ENCODE data around the gene ADAP1. TPM values are rescaled to one million over a fixed set of nuclear protein-coding genes. Genes with fewer than 3 reads are reported as not detected.
A peak's percentile ranks its signal among the peaks of the same experiment; 100 is the strongest.

Gene ADAP1
- total and polyA plus RNA-seq, 2 of the 13 experiments (the other 11 are each of a cell fraction or from before 2014, with no cell fraction given): 10.5 to 24.6 TPM

DNA sequence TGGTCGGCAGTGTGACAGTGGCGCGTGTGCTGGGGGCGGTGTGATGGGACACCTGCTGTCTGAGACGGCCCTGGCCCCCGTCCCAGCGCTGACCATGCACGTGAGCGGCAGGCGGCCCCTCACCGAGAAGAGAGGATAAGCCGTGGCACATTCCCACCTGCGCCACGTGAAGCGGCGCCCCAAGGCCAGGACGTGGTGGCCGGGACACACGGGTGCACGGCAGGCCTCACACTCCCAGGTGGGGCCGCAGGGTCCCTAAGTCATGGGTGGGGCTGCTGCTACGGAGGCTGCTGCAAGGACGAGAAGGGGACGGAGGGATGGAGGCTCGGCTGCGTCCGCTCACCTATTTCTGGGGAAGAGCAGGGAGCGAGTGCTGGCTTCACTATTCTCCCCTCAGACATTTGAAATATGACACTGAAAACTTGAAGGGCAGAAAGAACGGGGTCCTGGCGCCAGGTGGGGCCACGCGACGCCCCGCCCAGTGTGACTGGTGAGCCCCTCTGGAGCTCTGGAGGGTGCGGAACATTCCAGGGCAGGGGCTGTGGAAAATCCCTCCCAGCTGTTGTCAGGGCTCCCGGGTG is 36.0 kb upstream of the ADAP1 start (continued):
- no peak for TF ChIP-seq TBX3 (IDR thresholded peaks at IDR 0.05; ENCODE audit: borderline replicate concordance)
- no peak for TF ChIP-seq HNRNPLL (IDR thresholded peaks at IDR 0.05; ENCODE audit: low read depth, low read length, poor library complexity, severe bottlenecking)
- TF ChIP-seq, protein P1, sequence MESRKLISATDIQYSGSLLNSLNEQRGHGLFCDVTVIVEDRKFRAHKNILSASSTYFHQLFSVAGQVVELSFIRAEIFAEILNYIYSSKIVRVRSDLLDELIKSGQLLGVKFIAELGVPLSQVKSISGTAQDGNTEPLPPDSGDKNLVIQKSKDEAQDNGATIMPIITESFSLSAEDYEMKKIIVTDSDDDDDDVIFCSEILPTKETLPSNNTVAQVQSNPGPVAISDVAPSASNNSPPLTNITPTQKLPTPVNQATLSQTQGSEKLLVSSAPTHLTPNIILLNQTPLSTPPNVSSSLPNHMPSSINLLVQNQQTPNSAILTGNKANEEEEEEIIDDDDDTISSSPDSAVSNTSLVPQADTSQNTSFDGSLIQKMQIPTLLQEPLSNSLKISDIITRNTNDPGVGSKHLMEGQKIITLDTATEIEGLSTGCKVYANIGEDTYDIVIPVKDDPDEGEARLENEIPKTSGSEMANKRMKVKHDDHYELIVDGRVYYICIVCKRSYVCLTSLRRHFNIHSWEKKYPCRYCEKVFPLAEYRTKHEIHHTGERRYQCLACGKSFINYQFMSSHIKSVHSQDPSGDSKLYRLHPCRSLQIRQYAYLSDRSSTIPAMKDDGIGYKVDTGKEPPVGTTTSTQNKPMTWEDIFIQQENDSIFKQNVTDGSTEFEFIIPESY (CRISPR knock-in tag; IDR thresholded peaks at IDR 0.05): peak; percentile 73
- no peak for TF ChIP-seq SOX6 (IDR thresholded peaks at IDR 0.05)
- no peak for TF ChIP-seq SOX6 (CRISPR knock-in tag; IDR thresholded peaks at IDR 0.05)
- TF ChIP-seq SRSF4 (IDR thresholded peaks at IDR 0.05; ENCODE audit: low read depth, low read length, poor library complexity, severe bottlenecking): no peak
- TF ChIP-seq HNRNPH1 (optimal IDR thresholded peaks at IDR 0.05; ENCODE audit: low read depth, low read length): peak; percentile 7
- TF ChIP-seq ZNF225 (CRISPR knock-in tag; IDR thresholded peaks at IDR 0.05): no peak
- no peak for TF ChIP-seq ZFY (CRISPR knock-in tag; IDR thresholded peaks at IDR 0.05)
- no peak for TF ChIP-seq ZNF879 (CRISPR knock-in tag; IDR thresholded peaks at IDR 0.05)
- TF ChIP-seq, protein P2, sequence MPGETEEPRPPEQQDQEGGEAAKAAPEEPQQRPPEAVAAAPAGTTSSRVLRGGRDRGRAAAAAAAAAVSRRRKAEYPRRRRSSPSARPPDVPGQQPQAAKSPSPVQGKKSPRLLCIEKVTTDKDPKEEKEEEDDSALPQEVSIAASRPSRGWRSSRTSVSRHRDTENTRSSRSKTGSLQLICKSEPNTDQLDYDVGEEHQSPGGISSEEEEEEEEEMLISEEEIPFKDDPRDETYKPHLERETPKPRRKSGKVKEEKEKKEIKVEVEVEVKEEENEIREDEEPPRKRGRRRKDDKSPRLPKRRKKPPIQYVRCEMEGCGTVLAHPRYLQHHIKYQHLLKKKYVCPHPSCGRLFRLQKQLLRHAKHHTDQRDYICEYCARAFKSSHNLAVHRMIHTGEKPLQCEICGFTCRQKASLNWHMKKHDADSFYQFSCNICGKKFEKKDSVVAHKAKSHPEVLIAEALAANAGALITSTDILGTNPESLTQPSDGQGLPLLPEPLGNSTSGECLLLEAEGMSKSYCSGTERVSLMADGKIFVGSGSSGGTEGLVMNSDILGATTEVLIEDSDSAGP (CRISPR knock-in tag; IDR thresholded peaks at IDR 0.05; ENCODE audit: borderline replicate concordance): 0 out of 2 replicates have a peak, but pooled peaks have one; percentile 44
- TF ChIP-seq EED (CRISPR knock-in tag; IDR thresholded peaks at IDR 0.05): 0 out of 2 replicates have a peak, but pooled peaks have one; percentile 40
- TF ChIP-seq CCAR2 (optimal IDR thresholded peaks at IDR 0.05; ENCODE audit: low read depth, low read length): no peak
- TF ChIP-seq KDM5B (CRISPR knock-in tag; IDR thresholded peaks at IDR 0.05; ENCODE audit: borderline replicate concordance): no peak
- TF ChIP-seq ZNF577 (CRISPR knock-in tag; IDR thresholded peaks at IDR 0.05; ENCODE audit: borderline replicate concordance, low read depth): no peak
- TF ChIP-seq SRF (IDR thresholded peaks at IDR 0.05; ENCODE audit: low read depth, low read length): no peak
- TF ChIP-seq HOXA3 (CRISPR knock-in tag; IDR thresholded peaks at IDR 0.05): peak; percentile 28; the same call in 1 of the 2 replicates
- TF ChIP-seq ZNF484 (CRISPR knock-in tag; IDR thresholded peaks at IDR 0.05; ENCODE audit: borderline replicate concordance, low read depth): no peak
- TF ChIP-seq FOSL2 (CRISPR knock-in tag; IDR thresholded peaks at IDR 0.05): no peak
- TF ChIP-seq, protein P3, sequence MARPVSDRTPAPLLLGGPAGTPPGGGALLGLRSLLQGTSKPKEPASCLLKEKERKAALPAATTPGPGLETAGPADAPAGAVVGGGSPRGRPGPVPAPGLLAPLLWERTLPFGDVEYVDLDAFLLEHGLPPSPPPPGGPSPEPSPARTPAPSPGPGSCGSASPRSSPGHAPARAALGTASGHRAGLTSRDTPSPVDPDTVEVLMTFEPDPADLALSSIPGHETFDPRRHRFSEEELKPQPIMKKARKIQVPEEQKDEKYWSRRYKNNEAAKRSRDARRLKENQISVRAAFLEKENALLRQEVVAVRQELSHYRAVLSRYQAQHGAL (CRISPR knock-in tag; IDR thresholded peaks at IDR 0.05; ENCODE audit: not compliant biosample characterization): no peak
- TF ChIP-seq PPARG (CRISPR knock-in tag; conservative IDR thresholded peaks at IDR 0.05): no peak
- TF ChIP-seq STAG1 (CRISPR knock-in tag; IDR thresholded peaks at IDR 0.05): no peak
- no peak for TF ChIP-seq MIER3 (CRISPR knock-in tag; IDR thresholded peaks at IDR 0.05; ENCODE audit: borderline replicate concordance)
- TF ChIP-seq, protein P4, sequence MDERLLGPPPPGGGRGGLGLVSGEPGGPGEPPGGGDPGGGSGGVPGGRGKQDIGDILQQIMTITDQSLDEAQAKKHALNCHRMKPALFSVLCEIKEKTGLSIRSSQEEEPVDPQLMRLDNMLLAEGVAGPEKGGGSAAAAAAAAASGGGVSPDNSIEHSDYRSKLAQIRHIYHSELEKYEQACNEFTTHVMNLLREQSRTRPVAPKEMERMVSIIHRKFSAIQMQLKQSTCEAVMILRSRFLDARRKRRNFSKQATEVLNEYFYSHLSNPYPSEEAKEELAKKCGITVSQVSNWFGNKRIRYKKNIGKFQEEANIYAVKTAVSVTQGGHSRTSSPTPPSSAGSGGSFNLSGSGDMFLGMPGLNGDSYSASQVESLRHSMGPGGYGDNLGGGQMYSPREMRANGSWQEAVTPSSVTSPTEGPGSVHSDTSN (CRISPR knock-in tag; IDR thresholded peaks at IDR 0.05): no peak
- TF ChIP-seq REL (CRISPR knock-in tag; conservative IDR thresholded peaks at IDR 0.05): no peak
- TF ChIP-seq KDM4B (CRISPR knock-in tag; IDR thresholded peaks at IDR 0.05): no peak
